GM21390 (cell line): ENCODE measurements around the gene PCID2.

Experiments used
- ATAC-seq: cut with Tn5 transposase; IDR thresholded peaks from one replicate; pipeline ENCODE4 v1.9.1; 2021; ENCODE audit not compliant: unreplicated experiment

Gene PCID2

DNA sequence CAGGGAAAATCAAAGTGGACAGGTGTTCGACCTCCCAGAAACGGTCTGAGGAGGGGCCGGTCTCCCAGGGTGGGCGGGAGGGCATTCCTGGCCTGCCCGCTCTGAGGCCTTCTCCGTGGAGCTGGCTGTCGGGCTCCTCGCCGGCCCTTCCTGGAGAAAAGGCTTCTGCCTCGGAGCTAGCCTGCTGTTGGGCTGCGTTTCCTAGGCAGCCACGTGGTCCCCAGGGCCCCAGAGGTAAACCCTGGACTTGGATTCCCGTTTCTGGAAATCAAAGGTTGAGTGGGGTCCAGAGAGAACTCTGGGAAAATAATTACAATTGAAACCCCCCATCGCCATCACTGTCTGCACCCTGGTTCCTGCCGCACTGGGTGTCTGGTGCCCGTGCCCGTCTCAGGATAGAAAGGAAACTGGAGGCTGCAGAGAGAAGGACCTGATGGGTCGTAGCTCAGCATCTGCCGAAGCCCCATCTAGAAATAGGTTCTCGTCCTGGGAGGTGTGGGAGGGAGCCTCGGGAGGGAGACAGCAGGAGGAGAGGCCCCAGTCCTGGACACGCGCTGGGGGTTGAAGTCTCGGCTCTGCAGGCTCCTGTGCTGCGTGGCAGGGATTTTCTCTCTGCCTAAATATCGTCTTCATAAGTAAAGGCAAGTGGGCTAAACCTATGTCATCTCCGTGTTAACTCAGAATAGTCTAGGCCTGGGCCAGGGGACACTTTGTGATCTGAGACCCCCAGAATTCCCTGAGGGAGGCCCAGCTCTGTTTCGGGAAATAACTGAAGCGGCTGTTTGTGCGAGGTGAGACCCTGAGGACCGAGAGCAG, 57.7 kb downstream of the PCID2 start:
- no peak for ATAC-seq

DNA sequence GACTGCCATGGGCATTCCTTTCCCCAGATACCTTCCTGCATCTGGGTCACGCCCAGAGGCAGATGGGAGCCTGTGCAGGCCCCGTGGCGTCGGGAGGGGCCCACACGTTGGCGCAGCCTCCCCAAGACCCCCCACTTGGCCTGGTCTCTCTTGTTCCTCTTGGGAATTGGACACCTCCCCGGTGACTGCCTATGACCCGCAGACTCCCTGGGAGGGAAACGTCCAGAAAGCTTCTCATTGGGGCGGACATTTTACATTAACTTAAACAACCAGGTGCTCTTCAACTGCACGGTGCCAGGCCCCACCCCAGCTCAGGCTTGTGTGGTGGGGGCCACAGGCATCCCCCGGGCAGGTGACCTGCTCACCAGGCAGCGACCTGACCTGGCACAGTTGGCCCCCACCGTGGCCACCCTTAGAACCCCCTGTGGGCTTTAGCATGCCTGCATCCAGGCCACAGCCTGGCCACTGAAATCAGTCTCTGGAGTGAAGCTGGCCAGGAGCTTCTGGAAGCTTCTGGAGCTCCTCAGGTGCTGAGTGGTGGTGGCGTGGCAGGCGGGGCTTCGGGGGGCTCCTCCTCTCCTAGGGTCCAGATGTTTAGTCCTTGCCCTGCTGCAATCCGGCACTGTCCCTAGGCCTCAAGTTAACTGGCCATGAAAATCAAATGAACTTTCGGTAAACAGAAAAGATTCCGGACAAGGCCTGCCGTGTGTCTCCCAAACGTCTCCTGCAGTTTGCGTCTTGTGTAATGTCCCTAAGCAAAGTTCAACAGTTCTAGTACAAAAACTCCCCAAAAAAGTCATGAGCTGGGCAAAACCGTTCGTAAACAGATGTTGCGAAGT, 58.5 kb downstream of the PCID2 start:
- ATAC-seq: no peak

DNA sequence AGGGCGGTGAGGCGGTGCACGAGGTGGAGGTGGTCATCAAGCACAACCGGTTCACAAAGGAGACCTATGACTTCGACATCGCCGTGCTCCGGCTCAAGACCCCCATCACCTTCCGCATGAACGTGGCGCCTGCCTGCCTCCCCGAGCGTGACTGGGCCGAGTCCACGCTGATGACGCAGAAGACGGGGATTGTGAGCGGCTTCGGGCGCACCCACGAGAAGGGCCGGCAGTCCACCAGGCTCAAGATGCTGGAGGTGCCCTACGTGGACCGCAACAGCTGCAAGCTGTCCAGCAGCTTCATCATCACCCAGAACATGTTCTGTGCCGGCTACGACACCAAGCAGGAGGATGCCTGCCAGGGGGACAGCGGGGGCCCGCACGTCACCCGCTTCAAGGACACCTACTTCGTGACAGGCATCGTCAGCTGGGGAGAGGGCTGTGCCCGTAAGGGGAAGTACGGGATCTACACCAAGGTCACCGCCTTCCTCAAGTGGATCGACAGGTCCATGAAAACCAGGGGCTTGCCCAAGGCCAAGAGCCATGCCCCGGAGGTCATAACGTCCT, 59.4 kb downstream of the PCID2 start:
- ATAC-seq: no peak

GRCh38 chr13:113148407-113148806, 60.1 kb downstream of the PCID2 start:
- ATAC-seq: no peak

- ATAC-seq: no peak
Measured at GRCh38 chr13:113147206-113147605, 61.3 kb downstream of the PCID2 start.

DNA sequence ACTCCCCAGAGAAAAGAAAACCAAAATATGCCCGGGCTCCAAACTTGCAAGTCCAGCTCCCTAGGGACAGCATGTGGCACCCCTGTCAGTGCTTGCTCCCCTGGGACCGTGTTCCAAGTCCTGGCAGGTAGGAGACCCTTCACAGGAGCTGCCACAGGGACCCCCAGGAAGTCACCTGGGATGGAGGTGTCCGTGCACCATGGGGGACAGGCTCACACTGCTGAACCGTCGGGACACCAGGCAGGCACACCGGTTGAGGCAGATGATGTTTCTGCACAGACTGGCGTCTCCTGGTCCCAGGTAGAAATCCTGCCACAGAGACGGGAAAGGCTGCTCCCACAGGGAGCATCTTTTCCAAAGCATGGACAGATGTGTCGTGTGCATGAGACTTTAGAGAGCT, 61.7 kb downstream of the PCID2 start:
- ATAC-seq: no peak

DNA sequence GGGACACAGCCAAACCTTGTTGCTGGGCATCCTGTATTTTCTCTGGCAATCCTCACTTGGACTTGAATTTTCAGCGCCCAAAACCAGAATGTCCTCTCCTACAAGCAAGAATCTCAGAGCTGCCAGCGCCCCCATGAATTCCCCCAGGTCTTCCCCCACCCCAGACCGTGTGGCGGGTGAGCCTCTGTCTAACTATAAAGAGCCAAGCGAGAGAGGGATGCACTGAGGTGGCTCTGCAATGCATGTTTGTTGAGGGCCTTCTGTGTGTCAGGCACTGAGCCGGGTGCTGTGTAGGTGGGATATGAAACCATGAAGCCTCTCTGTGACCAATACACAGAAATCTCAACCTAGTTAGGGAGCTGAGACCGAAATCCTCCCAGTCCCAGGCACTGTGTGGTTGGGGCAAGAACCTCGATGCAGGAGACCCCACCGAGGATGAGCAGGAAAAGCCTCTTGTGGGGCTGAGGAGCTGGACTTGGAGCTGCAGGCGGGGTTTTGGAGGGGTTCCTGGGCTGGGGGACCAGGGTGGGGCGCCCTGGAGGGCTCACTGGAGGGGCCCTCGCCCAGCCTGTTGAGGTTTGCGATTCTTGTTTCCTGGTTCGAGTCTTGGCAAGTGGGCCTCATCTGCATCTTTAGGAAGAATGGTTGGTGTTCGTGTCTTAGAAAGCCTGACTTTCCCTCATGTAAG, 62.4 kb downstream of the PCID2 start:
- no peak for ATAC-seq

DNA sequence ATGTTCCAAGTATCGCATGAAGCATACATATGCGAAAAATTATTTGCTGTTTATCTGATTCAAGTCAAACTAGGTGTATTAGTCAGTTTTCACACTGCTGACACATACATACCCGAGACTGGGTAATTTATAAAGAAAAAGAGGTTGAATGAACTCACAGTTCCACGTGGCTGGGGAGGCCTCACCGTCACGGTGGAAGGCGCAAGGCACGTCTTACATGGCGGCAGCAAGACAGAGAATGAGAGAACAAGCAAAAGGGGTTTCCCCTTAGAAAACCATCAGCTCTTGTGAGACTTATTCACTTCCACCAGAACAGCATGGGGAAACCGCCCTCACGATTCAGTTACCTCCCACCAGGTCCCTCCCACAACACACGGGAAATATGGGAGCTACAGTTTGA, 63.0 kb downstream of the PCID2 start:
- ATAC-seq: no peak

DNA sequence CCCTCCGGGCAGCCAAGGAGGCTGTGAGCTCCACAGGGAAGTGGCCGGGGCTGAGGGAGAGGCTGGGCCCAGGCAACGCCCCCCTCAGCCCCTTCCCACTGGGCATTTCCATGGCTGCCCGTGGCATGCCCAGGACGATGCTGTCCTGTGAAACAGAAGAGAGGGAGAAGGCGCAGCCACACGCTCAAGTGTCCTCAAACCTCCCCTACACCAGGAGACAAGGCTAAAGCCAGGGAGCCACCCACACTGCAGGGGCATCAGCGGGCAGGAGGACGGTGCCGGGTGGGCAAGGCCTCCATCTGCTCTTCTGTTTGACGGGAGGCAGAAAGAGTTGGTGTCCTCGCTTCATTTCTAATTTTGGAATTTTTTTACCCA, 64.2 kb downstream of the PCID2 start:
- no peak for ATAC-seq

GRCh38 chr13:113143466-113144254, 64.8 kb downstream of the PCID2 start:
- no peak for ATAC-seq

GRCh38 chr13:113142876-113143275, 65.6 kb downstream of the PCID2 start:
- ATAC-seq: no peak

DNA sequence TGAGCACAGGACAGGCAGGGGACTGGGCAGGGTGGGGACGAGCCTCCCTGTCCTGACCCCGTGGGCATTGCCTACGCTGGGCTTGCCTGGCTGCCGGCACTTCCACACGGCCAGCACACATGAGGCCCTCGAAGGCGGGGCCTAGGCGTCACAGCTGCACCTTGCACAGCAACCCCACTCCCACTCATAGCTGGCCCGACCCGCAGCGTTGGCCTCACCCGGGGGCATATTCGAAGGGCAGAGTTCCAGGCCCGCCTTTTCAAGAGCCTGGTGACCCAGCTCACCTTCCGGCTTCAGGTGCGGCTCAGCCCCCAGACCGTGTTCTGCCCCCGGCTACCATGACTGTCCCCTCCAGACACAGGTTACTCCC, 66.9 kb downstream of the PCID2 start:
- ATAC-seq: no peak

DNA sequence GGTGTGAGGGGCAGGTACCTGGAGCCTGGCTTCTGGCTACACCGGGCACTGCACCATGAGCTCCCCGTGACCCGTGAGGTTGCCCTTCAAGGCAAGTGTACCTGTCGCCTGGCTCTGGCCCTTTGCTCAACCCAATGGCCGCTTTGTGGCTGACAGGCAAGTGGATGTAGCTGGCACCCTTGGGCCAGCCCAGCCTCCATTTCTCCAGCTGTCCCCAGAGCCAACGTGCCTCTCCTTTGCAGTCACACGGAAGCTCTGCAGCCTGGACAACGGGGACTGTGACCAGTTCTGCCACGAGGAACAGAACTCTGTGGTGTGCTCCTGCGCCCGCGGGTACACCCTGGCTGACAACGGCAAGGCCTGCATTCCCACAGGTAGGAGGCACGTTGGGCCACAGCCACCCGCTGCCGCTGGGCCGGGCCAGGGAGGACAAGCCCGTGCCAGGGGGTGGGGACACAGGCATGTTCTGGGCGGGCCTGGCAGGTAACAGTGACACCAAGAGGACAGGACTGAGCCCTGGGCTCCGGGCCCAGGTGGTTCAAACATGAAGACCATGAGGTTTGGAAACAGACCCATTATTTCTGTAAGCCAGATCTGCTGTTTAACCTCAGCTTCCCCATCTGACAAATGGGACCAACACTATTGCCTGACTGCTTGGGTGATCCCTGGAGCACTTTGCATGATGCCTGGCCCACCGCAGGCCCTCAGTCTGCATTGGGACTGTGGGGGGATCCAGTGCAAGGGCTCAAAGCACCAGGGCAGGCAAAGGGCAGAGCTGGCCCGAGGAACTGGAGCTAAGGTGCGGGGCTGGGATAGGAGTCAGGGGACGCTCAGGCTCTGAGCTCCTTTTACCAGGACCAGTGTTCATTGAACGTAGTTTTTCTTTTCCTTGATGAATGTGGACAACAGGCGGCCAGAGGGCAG, 67.5 kb downstream of the PCID2 start:
- no peak for ATAC-seq

DNA sequence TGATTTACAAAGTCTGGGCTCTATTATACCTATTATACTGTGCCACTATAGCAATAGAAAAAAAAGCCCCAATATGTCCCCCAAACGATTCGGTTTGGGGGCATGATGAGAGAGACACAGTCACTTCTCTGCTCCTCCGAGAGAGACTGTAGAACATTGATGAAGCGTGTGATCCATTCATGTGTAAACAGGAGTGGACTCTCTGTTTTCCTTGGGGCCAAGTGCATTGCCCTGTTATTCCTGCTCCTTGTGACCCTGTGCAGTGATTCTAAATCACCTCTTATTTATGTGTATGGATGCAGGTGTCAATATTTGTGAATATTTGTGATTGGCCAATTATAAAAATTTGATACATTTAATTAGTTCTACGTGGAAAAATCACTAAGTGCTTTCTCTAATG, 68.9 kb downstream of the PCID2 start:
- ATAC-seq: no peak

- no peak for ATAC-seq
Measured at GRCh38 chr13:113138792-113139551, 69.5 kb downstream of the PCID2 start.

- ATAC-seq: no peak
Measured at GRCh38 chr13:113137691-113138298, 70.7 kb downstream of the PCID2 start.

DNA sequence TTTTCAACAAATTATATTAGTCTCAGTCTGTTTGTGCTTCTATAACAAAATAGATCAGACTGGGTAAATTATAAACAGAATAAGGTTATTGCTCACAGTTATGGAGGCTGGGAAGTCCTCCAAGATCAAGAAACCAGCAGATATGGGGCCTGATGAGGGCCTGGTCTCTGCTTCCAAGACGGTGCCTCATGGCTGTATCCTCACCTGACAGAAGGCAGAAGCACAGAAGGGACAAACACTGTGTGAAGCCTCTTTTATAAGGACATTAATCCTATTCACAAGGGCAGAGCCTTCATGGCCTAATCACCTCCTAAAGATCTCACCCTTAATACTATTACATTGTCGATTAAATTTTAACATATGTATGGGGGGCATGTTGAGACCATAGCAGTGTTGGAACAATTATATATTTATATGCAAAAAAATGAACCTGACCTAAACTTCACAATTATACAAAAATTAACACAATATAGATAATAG, 73.1 kb downstream of the PCID2 start:
- no peak for ATAC-seq
